GM19035 (cell line): ENCODE results near the gene THSD4.

Source experiments
- ATAC-seq: cut with Tn5 transposase; IDR thresholded peaks from one replicate; pipeline ENCODE4 v1.9.1; 2021; ENCODE audit not compliant: unreplicated experiment

Gene THSD4

GRCh38 chr15:71114887-71115566 lies at the start of gene THSD4:
THSD4 (plus strand) TSS chr15:71115471.
- peak; percentile 72 for ATAC-seq

GRCh38 chr15:71066983-71067382 lies 48.3 kb upstream of the THSD4 start:
- ATAC-seq = no peak

- no peak for ATAC-seq
Observed at GRCh38 chr15:71069693-71070092, 45.6 kb upstream of the THSD4 start.

- no peak for ATAC-seq
Observed at GRCh38 chr15:71071529-71071928, 43.7 kb upstream of the THSD4 start.

GRCh38 chr15:71072423-71072822 lies 42.8 kb upstream of the THSD4 start:
- no peak for ATAC-seq

GRCh38 chr15:71078506-71079207 lies 36.6 kb upstream of the THSD4 start:
- ATAC-seq = no peak

- no peak for ATAC-seq
Observed at GRCh38 chr15:71079208-71080044, 35.8 kb upstream of the THSD4 start.

- no peak for ATAC-seq
Observed at GRCh38 chr15:71080166-71080565, 35.1 kb upstream of the THSD4 start.

- no peak for ATAC-seq
Observed at GRCh38 chr15:71080705-71081104, 34.6 kb upstream of the THSD4 start.

- no peak for ATAC-seq
Observed at GRCh38 chr15:71082803-71083202, 32.5 kb upstream of the THSD4 start.

GRCh38 chr15:71083349-71083748 lies 31.9 kb upstream of the THSD4 start:
- ATAC-seq = no peak

- ATAC-seq = no peak
Observed at GRCh38 chr15:71084264-71084663, 31.0 kb upstream of the THSD4 start.

GRCh38 chr15:71085809-71086208 lies 29.5 kb upstream of the THSD4 start:
- ATAC-seq = no peak

GRCh38 chr15:71088155-71088554 lies 27.1 kb upstream of the THSD4 start:
- ATAC-seq = no peak

- no peak for ATAC-seq
Observed at GRCh38 chr15:71088683-71089082, 26.6 kb upstream of the THSD4 start.

GRCh38 chr15:71089801-71090200 lies 25.5 kb upstream of the THSD4 start:
- no peak for ATAC-seq

- ATAC-seq = no peak
Observed at GRCh38 chr15:71091601-71092000, 23.7 kb upstream of the THSD4 start.

GRCh38 chr15:71092056-71092600 lies 23.1 kb upstream of the THSD4 start:
- ATAC-seq = no peak

GRCh38 chr15:71093054-71094024 lies 21.9 kb upstream of the THSD4 start:
- no peak for ATAC-seq

GRCh38 chr15:71094137-71094536 lies 21.1 kb upstream of the THSD4 start:
- no peak for ATAC-seq
